HepG2 (cell line): Measurements from ENCODE around the gene CFAP69. TPM values are rescaled to one million over a fixed set of nuclear protein-coding genes. Genes with fewer than 3 reads are reported as not detected.

Experiments used
- ERF ChIP-seq: IDR thresholded peaks from 2 replicates; pipeline ENCODE4 v1.6.1; 2018; ENCODE audit warnings: missing biosample characterization, missing genetic modification reagents
- HDAC1 ChIP-seq: sonication (generic); formaldehyde crosslinking; IDR thresholded peaks from 2 replicates; pipeline ENCODE4 v1.5.1; 2020; ENCODE audit warnings: mild to moderate bottlenecking, missing genetic modification reagents
- HOXA3 ChIP-seq: sonication (generic); formaldehyde crosslinking; IDR thresholded peaks from 2 replicates; pipeline ENCODE4 v1.5.0; 2020; ENCODE audit warnings: missing genetic modification reagents
- PPARG ChIP-seq: conservative IDR thresholded peaks from 2 replicates; pipeline ENCODE4 v1.6.1; 2016; ENCODE audit warnings: missing biosample characterization, missing genetic modification reagents
- REXO4 ChIP-seq: sonication (generic); formaldehyde crosslinking; IDR thresholded peaks from 2 replicates; pipeline ENCODE4 v1.8.0; 2022; ENCODE audit warnings: missing genetic modification reagents, mild to moderate bottlenecking, borderline replicate concordance
- SMARCC2 ChIP-seq: fragments of 450-650 bp; IDR thresholded peaks from 2 replicates; pipeline ENCODE4 v1.6.1; 2017; ENCODE audit warnings: antibody characterized with exemption, mild to moderate bottlenecking
- SOX13 ChIP-seq, 3 experiments: fragments of 450-650 bp in 1 of 3; sonication (generic) in 1 of 3; formaldehyde crosslinking in 1 of 3; IDR thresholded peaks in 2 of 3; conservative IDR thresholded peaks in 1 of 3; 2 replicates each; pipeline versions ENCODE4 v1.5.0 to v1.6.1; 2016 to 2020; ENCODE audit warnings: antibody characterized with exemption in 1 of 3, mild to moderate bottlenecking in 1 of 3, missing compliant biosample characterization in 1 of 3, missing genetic modification reagents in 1 of 3, moderate library complexity in 1 of 3
- SP140L ChIP-seq: sonication (generic); formaldehyde crosslinking; IDR thresholded peaks from 2 replicates; pipeline ENCODE4 v1.4.0; 2020; ENCODE audit warnings: missing genetic modification reagents, borderline replicate concordance
- TEAD2 ChIP-seq: sonication (generic); formaldehyde crosslinking; IDR thresholded peaks from 2 replicates; pipeline ENCODE4 v1.9.0; 2021; ENCODE audit warnings: missing genetic modification reagents
- TP53 ChIP-seq: sonication (generic); formaldehyde crosslinking; conservative IDR thresholded peaks from 2 replicates; pipeline ENCODE4 v1.4.0; 2020; ENCODE audit warnings: missing genetic modification reagents
- ZFP1 ChIP-seq: IDR thresholded peaks from 2 replicates; pipeline ENCODE4 v1.6.1; 2016
- ZNF18 ChIP-seq: sonication (generic); formaldehyde crosslinking; IDR thresholded peaks from 2 replicates; pipeline ENCODE4 v1.8.0; 2022; ENCODE audit warnings: mild to moderate bottlenecking, missing genetic modification reagents; ENCODE audit not compliant: insufficient replicate concordance
- ZNF230 ChIP-seq: sonication (generic); formaldehyde crosslinking; IDR thresholded peaks from 2 replicates; pipeline ENCODE4 v1.4.0; 2020; ENCODE audit warnings: mild to moderate bottlenecking, missing genetic modification reagents
- ZNF629 ChIP-seq: sonication (generic); formaldehyde crosslinking; conservative IDR thresholded peaks from 2 replicates; pipeline ENCODE4 v1.5.0; 2020; ENCODE audit warnings: missing genetic modification reagents
- ZNF709 ChIP-seq: sonication (generic); formaldehyde crosslinking; IDR thresholded peaks from 2 replicates; pipeline ENCODE4 v1.5.0; 2020; ENCODE audit warnings: mild to moderate bottlenecking, missing genetic modification reagents
- polyA plus RNA-seq, 8 experiments: library from polyadenylated mRNA; depleted of rRNA in 3 of 8; stranded (reverse) in 7 of 8; unstranded in 1 of 8; fragments of >200 nt; fragmentation: Illumina TruSeq in 4 of 8; extraction: Trizol in 4 of 8; gene quantifications; 2 replicates each; pipeline versions ENCODE4 v1.2.1 to v1.2.3, GENCODE V29; 2011 to 2016; ENCODE audit warnings: low read depth in 4 of 8, missing spikeins in 1 of 8, mixed read lengths in 1 of 8; ENCODE audit not compliant: insufficient read depth in 1 of 8
- total RNA-seq, 5 experiments: library from RNA; depleted of rRNA; stranded (reverse); fragments of >200 nt; fragmentation: Illumina TruSeq; extraction: Trizol; gene quantifications; 2 replicates each; pipeline ENCODE4 v1.2.3, GENCODE V29; 2016; ENCODE audit warnings: low read depth in 1 of 5
- TF ChIP-seq, protein P1 (sequence below): sonication (generic); formaldehyde crosslinking; IDR thresholded peaks from 2 replicates; pipeline ENCODE4 v1.4.0; 2020; ENCODE audit warnings: missing genetic modification reagents, borderline replicate concordance
- TF ChIP-seq, protein P2 (sequence below): IDR thresholded peaks from 2 replicates; pipeline ENCODE4 v1.6.1; 2012; ENCODE audit warnings: low read depth, low read length, improper control_type of control experiment
- TF ChIP-seq, protein P3 (sequence below): sonication (generic); formaldehyde crosslinking; IDR thresholded peaks from 2 replicates; pipeline ENCODE4 v1.4.0; 2020; ENCODE audit warnings: mild to moderate bottlenecking, missing genetic modification reagents
- TF ChIP-seq, protein P4 (sequence below): sonication (generic); formaldehyde crosslinking; IDR thresholded peaks from 2 replicates; pipeline ENCODE4 v1.5.0; 2020; ENCODE audit warnings: mild to moderate bottlenecking, missing genetic modification reagents, borderline replicate concordance

The CFAP69 gene
- total and polyA plus RNA-seq, 2 of the 13 experiments (the other 11 are each of a cell fraction or from before 2014, with no cell fraction given) = 2.2 to 4.0 TPM

DNA sequence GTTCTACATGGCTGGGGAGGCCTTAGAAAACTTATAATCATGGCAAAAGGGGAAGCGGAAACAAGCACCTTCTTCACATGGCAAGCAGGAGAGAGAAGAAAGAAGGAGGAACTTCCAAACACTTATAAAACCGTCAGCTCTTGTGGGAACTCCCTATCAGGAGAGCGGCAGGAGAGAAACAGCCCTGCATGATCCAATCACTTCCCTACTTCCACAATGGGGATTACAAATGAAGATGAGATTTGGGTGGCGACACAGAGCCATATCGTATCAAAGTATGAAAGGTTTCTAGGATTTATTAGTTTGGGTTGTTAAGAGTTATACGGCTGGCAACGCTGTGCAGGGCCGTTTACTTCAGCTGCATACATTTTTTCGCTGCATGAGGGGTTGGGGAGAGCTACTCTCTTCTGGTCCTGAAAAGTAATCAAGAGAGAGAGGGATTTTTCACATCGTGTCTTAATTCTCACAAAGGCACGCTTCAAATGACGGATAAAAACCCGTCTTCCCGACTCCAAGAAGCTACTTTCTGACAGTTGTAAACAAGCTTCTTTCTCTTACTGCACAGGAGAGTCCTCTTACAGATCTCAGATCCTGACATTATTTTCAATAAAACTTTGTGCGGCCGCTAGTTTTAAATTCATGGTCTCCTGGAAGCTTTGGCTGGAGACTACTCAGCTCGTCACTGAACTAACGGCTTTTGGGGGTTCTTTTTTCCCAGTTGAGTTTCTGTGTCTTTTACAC, 100.8 kb downstream of the CFAP69 start (continued):
- TF ChIP-seq, protein P1, sequence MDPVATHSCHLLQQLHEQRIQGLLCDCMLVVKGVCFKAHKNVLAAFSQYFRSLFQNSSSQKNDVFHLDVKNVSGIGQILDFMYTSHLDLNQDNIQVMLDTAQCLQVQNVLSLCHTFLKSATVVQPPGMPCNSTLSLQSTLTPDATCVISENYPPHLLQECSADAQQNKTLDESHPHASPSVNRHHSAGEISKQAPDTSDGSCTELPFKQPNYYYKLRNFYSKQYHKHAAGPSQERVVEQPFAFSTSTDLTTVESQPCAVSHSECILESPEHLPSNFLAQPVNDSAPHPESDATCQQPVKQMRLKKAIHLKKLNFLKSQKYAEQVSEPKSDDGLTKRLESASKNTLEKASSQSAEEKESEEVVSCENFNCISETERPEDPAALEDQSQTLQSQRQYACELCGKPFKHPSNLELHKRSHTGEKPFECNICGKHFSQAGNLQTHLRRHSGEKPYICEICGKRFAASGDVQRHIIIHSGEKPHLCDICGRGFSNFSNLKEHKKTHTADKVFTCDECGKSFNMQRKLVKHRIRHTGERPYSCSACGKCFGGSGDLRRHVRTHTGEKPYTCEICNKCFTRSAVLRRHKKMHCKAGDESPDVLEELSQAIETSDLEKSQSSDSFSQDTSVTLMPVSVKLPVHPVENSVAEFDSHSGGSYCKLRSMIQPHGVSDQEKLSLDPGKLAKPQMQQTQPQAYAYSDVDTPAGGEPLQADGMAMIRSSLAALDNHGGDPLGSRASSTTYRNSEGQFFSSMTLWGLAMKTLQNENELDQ (CRISPR knock-in tag) = no peak
- TF ChIP-seq ZNF230 (CRISPR knock-in tag) = no peak
- no peak for TF ChIP-seq PPARG (CRISPR knock-in tag)
- no peak for TF ChIP-seq HDAC1
- TF ChIP-seq ERF (CRISPR knock-in tag) = 0 out of 2 replicates have a peak, but pooled peaks have one; percentile 21
- TF ChIP-seq TEAD2 (CRISPR knock-in tag) = no peak
- TF ChIP-seq, protein P2, sequence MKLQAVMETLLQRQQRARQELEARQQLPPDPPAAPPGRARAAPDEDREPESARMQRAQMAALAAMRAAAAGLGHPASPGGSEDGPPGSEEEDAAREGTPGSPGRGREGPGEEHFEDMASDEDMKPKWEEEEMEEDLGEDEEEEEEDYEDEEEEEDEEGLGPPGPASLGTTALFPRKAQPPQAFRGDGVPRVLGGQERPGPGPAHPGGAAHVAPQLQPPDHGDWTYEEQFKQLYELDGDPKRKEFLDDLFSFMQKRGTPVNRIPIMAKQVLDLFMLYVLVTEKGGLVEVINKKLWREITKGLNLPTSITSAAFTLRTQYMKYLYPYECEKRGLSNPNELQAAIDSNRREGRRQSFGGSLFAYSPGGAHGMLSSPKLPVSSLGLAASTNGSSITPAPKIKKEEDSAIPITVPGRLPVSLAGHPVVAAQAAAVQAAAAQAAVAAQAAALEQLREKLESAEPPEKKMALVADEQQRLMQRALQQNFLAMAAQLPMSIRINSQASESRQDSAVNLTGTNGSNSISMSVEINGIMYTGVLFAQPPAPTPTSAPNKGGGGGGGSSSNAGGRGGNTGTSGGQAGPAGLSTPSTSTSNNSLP = no peak
- no peak for TF ChIP-seq SMARCC2
- TF ChIP-seq SOX13 (IDR thresholded peaks at IDR 0.05) = no peak
- TF ChIP-seq SOX13 (CRISPR knock-in tag; conservative IDR thresholded peaks at IDR 0.05 in 1 of 2, IDR thresholded peaks at IDR 0.05 in 1 of 2) = no peak
- TF ChIP-seq, protein P3, sequence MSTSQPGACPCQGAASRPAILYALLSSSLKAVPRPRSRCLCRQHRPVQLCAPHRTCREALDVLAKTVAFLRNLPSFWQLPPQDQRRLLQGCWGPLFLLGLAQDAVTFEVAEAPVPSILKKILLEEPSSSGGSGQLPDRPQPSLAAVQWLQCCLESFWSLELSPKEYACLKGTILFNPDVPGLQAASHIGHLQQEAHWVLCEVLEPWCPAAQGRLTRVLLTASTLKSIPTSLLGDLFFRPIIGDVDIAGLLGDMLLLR (CRISPR knock-in tag) = no peak
- no peak for TF ChIP-seq HOXA3 (CRISPR knock-in tag)
- TF ChIP-seq ZNF709 = no peak
- TF ChIP-seq ZFP1 (CRISPR knock-in tag) = no peak
- TF ChIP-seq ZNF629 = no peak
- peak; percentile 46; the same call in 1 of the 2 replicates for TF ChIP-seq SP140L
- no peak for TF ChIP-seq ZNF18 (CRISPR knock-in tag)
- TF ChIP-seq TP53 (CRISPR knock-in tag) = no peak
- TF ChIP-seq, protein P4, sequence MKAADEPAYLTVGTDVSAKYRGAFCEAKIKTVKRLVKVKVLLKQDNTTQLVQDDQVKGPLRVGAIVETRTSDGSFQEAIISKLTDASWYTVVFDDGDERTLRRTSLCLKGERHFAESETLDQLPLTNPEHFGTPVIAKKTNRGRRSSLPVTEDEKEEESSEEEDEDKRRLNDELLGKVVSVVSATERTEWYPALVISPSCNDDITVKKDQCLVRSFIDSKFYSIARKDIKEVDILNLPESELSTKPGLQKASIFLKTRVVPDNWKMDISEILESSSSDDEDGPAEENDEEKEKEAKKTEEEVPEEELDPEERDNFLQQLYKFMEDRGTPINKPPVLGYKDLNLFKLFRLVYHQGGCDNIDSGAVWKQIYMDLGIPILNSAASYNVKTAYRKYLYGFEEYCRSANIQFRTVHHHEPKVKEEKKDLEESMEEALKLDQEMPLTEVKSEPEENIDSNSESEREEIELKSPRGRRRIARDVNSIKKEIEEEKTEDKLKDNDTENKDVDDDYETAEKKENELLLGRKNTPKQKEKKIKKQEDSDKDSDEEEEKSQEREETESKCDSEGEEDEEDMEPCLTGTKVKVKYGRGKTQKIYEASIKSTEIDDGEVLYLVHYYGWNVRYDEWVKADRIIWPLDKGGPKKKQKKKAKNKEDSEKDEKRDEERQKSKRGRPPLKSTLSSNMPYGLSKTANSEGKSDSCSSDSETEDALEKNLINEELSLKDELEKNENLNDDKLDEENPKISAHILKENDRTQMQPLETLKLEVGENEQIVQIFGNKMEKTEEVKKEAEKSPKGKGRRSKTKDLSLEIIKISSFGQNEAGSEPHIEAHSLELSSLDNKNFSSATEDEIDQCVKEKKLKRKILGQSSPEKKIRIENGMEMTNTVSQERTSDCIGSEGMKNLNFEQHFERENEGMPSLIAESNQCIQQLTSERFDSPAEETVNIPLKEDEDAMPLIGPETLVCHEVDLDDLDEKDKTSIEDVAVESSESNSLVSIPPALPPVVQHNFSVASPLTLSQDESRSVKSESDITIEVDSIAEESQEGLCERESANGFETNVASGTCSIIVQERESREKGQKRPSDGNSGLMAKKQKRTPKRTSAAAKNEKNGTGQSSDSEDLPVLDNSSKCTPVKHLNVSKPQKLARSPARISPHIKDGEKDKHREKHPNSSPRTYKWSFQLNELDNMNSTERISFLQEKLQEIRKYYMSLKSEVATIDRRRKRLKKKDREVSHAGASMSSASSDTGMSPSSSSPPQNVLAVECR (CRISPR knock-in tag) = no peak
- TF ChIP-seq REXO4 (CRISPR knock-in tag) = no peak
